Fibroblast of lung (primary cell): ENCODE data around the gene IMPACT. TPM values are rescaled to one million over a fixed set of nuclear protein-coding genes. Genes with fewer than 3 reads are reported as not detected.

Experiments
- DNase-seq, 2 donors: peaks; one replicate each; pipeline versions ENCODE4 v3.0.0 to v3.0.0-alpha.2; 2010; ENCODE audit warnings: low read depth in 2 of 2
- H2AFZ ChIP-seq: 2 replicates; pipeline ENCODE4 v1.5.1; 2012; ENCODE audit warnings: low read length, control low read depth, inconsistent platforms
- H3K27ac ChIP-seq: 2 replicates; pipeline ENCODE4 v1.5.1; 2011; ENCODE audit warnings: low read length, control low read depth; ENCODE audit not compliant: insufficient read depth
- H3K27me3 ChIP-seq: 2 replicates; pipeline ENCODE4 v1.5.1; 2011; ENCODE audit warnings: mild to moderate bottlenecking, low read length; ENCODE audit not compliant: control insufficient read depth, insufficient read depth
- H3K36me3 ChIP-seq: 2 replicates; pipeline ENCODE4 v1.5.1; 2011; ENCODE audit warnings: low read length; ENCODE audit not compliant: control insufficient read depth, insufficient read depth
- H3K4me1 ChIP-seq: 2 replicates; pipeline ENCODE4 v1.5.1; 2011; ENCODE audit warnings: low read length; ENCODE audit not compliant: control insufficient read depth, insufficient read depth; ENCODE audit errors: extremely low read depth
- H3K4me2 ChIP-seq: 2 replicates; pipeline ENCODE4 v1.5.1; 2011; ENCODE audit warnings: low read length, control low read depth; ENCODE audit not compliant: insufficient read depth; ENCODE audit errors: extremely low read depth
- H3K4me3 ChIP-seq, 4 experiments: fragments of 200-600 bp in 1 of 4; sonication (generic) in 1 of 4; replicated peaks in 1 of 4; 2 replicates each; pipeline ENCODE4 v1.5.1; 2011 to 2016; ENCODE audit warnings: low read length in 4 of 4, low read depth in 3 of 4, mild to moderate bottlenecking in 3 of 4, control low read depth in 2 of 4, inconsistent platforms in 1 of 4, mixed read lengths in 1 of 4; ENCODE audit not compliant: insufficient read depth in 1 of 4; ENCODE audit errors: control extremely low read depth in 1 of 4
- H3K79me2 ChIP-seq: 2 replicates; pipeline ENCODE4 v1.5.1; 2012; ENCODE audit warnings: mild to moderate bottlenecking, low read length, inconsistent platforms; ENCODE audit not compliant: control insufficient read depth, insufficient read depth
- H3K9ac ChIP-seq: 2 replicates; pipeline ENCODE4 v1.5.1; 2011; ENCODE audit warnings: mild to moderate bottlenecking, low read length, control low read depth; ENCODE audit not compliant: insufficient read depth
- H3K9me3 ChIP-seq: 2 replicates; pipeline ENCODE4 v1.5.1; 2012; ENCODE audit warnings: low read depth, low read length; ENCODE audit not compliant: control insufficient read depth, insufficient read depth
- H4K20me1 ChIP-seq: 2 replicates; pipeline ENCODE4 v1.5.1; 2011; ENCODE audit warnings: low read length; ENCODE audit not compliant: control insufficient read depth, insufficient read depth; ENCODE audit errors: extremely low read depth
- EZH2 ChIP-seq: IDR thresholded peaks from 2 replicates; pipeline ENCODE4 v1.5.1; 2012; ENCODE audit warnings: low read length, control low read depth, mild to moderate bottlenecking; ENCODE audit errors: missing control alignments
- polyA plus RNA-seq, 2 donors: library from polyadenylated mRNA; depleted of rRNA in 1 of 2; stranded (reverse) in 1 of 2; unstranded in 1 of 2; fragments of >200 nt; gene quantifications; 2 replicates each; pipeline ENCODE4 v1.2.1, GENCODE V29; 2011 to 2012; ENCODE audit warnings: missing spikeins in 1 of 2
- total RNA-seq: library from RNA; depleted of rRNA; stranded (reverse); fragments of >200 nt; gene quantifications from 2 replicates; pipeline ENCODE4 v1.2.1, GENCODE V29; 2014
- TF ChIP-seq, protein P1 (sequence below), 2 donors: IDR thresholded peaks in 1 of 2; conservative IDR thresholded peaks in 1 of 2; 1 replicate in 1 of 2; 2 replicates in 1 of 2; pipeline ENCODE4 v1.5.1; 2011 to 2012; ENCODE audit warnings: low read length in 2 of 2, control low read depth in 1 of 2, inconsistent platforms in 1 of 2, low read depth in 1 of 2, mild to moderate bottlenecking in 1 of 2

Gene IMPACT
- total and polyA plus RNA-seq, 2 donors (not counting 1 experiment from before 2014, with no cell fraction given), result 35.7 to 42.8 TPM

DNA sequence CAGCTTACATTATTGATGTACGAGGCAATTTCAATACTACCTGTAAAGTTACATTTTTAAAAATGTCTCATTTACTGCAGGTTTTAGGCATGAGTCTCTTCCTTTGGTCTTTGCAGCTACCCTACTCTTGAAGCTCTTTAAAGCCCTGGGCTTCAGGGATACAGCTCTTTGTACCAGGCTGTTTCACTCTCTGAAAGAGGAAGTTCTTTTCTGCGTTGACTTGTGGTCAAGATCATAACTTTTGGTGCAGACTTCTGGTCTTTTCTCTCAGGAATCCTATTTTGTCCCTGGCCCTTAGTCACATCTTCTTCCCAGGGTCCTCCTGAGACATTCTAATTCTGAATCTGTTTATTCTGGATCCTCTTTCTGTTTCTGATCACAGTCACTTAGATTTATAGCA is 17.4 kb downstream of the IMPACT start:
- TF ChIP-seq, protein P1, sequence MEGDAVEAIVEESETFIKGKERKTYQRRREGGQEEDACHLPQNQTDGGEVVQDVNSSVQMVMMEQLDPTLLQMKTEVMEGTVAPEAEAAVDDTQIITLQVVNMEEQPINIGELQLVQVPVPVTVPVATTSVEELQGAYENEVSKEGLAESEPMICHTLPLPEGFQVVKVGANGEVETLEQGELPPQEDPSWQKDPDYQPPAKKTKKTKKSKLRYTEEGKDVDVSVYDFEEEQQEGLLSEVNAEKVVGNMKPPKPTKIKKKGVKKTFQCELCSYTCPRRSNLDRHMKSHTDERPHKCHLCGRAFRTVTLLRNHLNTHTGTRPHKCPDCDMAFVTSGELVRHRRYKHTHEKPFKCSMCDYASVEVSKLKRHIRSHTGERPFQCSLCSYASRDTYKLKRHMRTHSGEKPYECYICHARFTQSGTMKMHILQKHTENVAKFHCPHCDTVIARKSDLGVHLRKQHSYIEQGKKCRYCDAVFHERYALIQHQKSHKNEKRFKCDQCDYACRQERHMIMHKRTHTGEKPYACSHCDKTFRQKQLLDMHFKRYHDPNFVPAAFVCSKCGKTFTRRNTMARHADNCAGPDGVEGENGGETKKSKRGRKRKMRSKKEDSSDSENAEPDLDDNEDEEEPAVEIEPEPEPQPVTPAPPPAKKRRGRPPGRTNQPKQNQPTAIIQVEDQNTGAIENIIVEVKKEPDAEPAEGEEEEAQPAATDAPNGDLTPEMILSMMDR (conservative IDR thresholded peaks at IDR 0.05 in 1 of 2, IDR thresholded peaks at IDR 0.05 in 1 of 2; ENCODE audit: low read depth in 1 of 2, low read length in 2 of 2), result no peak
- TF ChIP-seq EZH2, result no peak
- Histone ChIP-seq H3K4me2 (no peak overlapping the region), H3K36me3 (no peaks in the 10 kb centered on the region), H3K9me3 (no peaks in the 10 kb centered on the region), H3K9ac (no peak overlapping the region), H2AFZ (no peak overlapping the region), H3K27me3 (no peaks in the 10 kb centered on the region), H3K27ac (no peak overlapping the region), H3K4me3 (no peak overlapping the region), H4K20me1 (no peaks in the 10 kb centered on the region), H3K79me2 (no peaks in the 10 kb centered on the region), H3K4me1 (no peaks in the 10 kb centered on the region)
- DNase-seq, result no peak

DNA sequence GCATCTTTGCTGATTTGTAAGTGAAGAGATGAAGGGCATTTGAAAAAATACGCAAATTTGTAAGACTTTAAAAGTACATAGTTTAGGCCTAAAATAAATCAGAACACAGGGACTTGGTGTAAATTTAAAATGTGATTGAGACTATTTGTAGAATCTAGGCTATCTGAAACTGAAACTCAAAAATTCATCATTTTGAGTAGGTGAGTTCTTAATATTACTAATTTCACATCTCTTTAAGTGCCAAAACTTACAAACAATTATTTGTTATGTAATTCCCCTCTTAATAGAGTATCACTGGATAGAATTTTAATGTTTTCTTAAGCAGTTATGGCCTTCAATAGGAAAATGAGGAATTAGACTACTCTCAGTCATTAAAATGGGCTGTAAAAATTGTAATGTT is 20.0 kb downstream of the IMPACT start:
- peaks cover 3% of the 10 kb centered on the region for H3K36me3 ChIP-seq

DNA sequence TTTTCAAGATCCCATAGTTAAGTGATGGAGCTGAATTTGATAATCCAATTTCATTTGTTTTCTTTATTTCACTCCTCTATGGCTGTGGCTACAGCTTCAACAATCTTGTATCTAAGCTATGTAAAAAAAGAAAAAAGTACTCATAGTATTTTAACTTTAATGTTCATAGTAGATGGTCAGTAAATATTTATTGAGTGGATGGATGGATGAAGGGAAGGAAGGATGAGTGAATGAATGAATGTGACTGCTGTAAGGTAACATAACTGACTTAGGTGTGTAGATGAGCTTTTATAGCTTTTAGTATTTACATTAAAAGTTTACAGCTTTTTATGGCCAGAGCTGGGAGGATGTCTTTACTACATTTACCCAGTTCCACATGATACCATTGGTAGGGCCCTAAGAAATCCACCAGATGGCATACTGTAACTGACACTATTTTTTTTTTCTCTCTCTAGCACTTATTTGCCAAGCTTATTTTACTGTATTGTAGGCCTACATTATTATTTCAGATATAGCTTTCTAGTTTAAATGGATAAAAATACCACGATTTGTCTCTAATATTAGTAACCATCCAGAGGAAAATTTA is 20.6 kb downstream of the IMPACT start:
- no peaks in the 10 kb centered on the region for H3K27me3 ChIP-seq
- no peaks in the 10 kb centered on the region for H4K20me1 ChIP-seq
- no peak overlapping the region for H2AFZ ChIP-seq
- H3K27ac ChIP-seq, result no peak overlapping the region
- H3K9me3 ChIP-seq, result no peaks in the 10 kb centered on the region
- H3K4me2 ChIP-seq, result no peak overlapping the region
- H3K9ac ChIP-seq, result no peak overlapping the region
- no peaks in the 10 kb centered on the region for H3K79me2 ChIP-seq
- DNase-seq, result peak in 1 of 2 donors; percentile 18
- no peaks in the 10 kb centered on the region for H3K4me1 ChIP-seq
- H3K36me3 ChIP-seq, result peaks cover 3% of the 10 kb centered on the region
- H3K4me3 ChIP-seq, result no peak overlapping the region
- no peak for TF ChIP-seq EZH2
- TF ChIP-seq, protein P1 (conservative IDR thresholded peaks at IDR 0.05 in 1 of 2, IDR thresholded peaks at IDR 0.05 in 1 of 2; ENCODE audit: low read depth in 1 of 2, low read length in 2 of 2), result peak in 1 of 2 donors; percentile 36

More for the DNA sequence above, 20.0 kb downstream of the IMPACT start:
- Histone ChIP-seq H3K4me2 (no peak overlapping the region), H3K27me3 (no peaks in the 10 kb centered on the region), H2AFZ (no peak overlapping the region), H3K4me3 (no peak overlapping the region), H3K9me3 (no peaks in the 10 kb centered on the region), H3K4me1 (no peaks in the 10 kb centered on the region), H4K20me1 (no peaks in the 10 kb centered on the region), H3K27ac (no peak overlapping the region), H3K79me2 (no peaks in the 10 kb centered on the region), H3K9ac (no peak overlapping the region)
- no peak for DNase-seq
- TF ChIP-seq EZH2, result no peak
- TF ChIP-seq, protein P1 (conservative IDR thresholded peaks at IDR 0.05 in 1 of 2, IDR thresholded peaks at IDR 0.05 in 1 of 2; ENCODE audit: low read depth in 1 of 2, low read length in 2 of 2), result no peak
